ENCODE data around the gene MTLN. TPM values are rescaled to one million over a fixed set of nuclear protein-coding genes. Genes with fewer than 3 reads are reported as not detected.

MTLN gene
- total and polyA plus RNA-seq, 2 experiments from 2014 or later: 42.1 to 78.9 TPM

GRCh38 chr2:110216803-110217202 is 4.5 kb upstream of the MTLN start:
- Histone ChIP-seq H3K36me3 (replicated peaks; ENCODE audit: insufficient read depth, low read depth) (no peaks in the 10 kb centered on the region), H3K27ac (no peak overlapping the region), H3K4me2 (no peak overlapping the region), H3K4me3 (no peak overlapping the region), H4K20me1 (ENCODE audit: insufficient read depth, poor library complexity, severe bottlenecking) (no peaks in the 10 kb centered on the region), H3K9me2 (replicated peaks; ENCODE audit: insufficient read depth) (no peaks in the 10 kb centered on the region), H3K4me1 (ENCODE audit: insufficient read depth) (no peaks in the 10 kb centered on the region), H3K27me3 (peaks cover 5% of the 10 kb centered on the region), H3K79me2 (peaks cover 2% of the 10 kb centered on the region), H3K9me3 (ENCODE audit: low read depth) (no peaks in the 10 kb centered on the region), H2AFZ (no peak overlapping the region)
- TF ChIP-seq CTCF (IDR thresholded peaks at IDR 0.05; ENCODE audit: poor library complexity): no peak
- no peak for TF ChIP-seq EZH2 (IDR thresholded peaks at IDR 0.05; ENCODE audit: borderline replicate concordance)
- no peak for TF ChIP-seq EZH2phosphoT487 (IDR thresholded peaks at IDR 0.05; ENCODE audit: low read depth, severe bottlenecking, unreplicated experiment)
- DNase-seq (ENCODE audit: low spot score): no peak

GRCh38 chr2:110216199-110216598 is 3.9 kb upstream of the MTLN start:
- TF ChIP-seq EZH2 (IDR thresholded peaks at IDR 0.05; ENCODE audit: borderline replicate concordance) (no peak), EZH2phosphoT487 (IDR thresholded peaks at IDR 0.05; ENCODE audit: low read depth, severe bottlenecking, unreplicated experiment) (no peak), CTCF (IDR thresholded peaks at IDR 0.05; ENCODE audit: poor library complexity) (no peak)
- DNase-seq (ENCODE audit: low spot score): no peak
- no peaks in the 10 kb centered on the region for H4K20me1 ChIP-seq (ENCODE audit: insufficient read depth, poor library complexity, severe bottlenecking)
- H3K27ac ChIP-seq: no peak overlapping the region
- H3K4me2 ChIP-seq: no peak overlapping the region
- peaks cover 5% of the 10 kb centered on the region for H3K4me1 ChIP-seq (ENCODE audit: insufficient read depth)
- no peaks in the 10 kb centered on the region for H3K9me3 ChIP-seq (ENCODE audit: low read depth)
- H3K79me2 ChIP-seq: peaks cover 8% of the 10 kb centered on the region
- 63% methylated on average over 3 of the region's 3 CpGs for WGBS (ENCODE audit: low lambda C conversion rate, missing lambda C conversion rate)
- no peak overlapping the region for H2AFZ ChIP-seq
- no peak overlapping the region for H3K4me3 ChIP-seq
- peaks cover 5% of the 10 kb centered on the region for H3K27me3 ChIP-seq
- H3K9me2 ChIP-seq (replicated peaks; ENCODE audit: insufficient read depth): no peaks in the 10 kb centered on the region
- H3K36me3 ChIP-seq (replicated peaks; ENCODE audit: insufficient read depth, low read depth): no peaks in the 10 kb centered on the region

DNA sequence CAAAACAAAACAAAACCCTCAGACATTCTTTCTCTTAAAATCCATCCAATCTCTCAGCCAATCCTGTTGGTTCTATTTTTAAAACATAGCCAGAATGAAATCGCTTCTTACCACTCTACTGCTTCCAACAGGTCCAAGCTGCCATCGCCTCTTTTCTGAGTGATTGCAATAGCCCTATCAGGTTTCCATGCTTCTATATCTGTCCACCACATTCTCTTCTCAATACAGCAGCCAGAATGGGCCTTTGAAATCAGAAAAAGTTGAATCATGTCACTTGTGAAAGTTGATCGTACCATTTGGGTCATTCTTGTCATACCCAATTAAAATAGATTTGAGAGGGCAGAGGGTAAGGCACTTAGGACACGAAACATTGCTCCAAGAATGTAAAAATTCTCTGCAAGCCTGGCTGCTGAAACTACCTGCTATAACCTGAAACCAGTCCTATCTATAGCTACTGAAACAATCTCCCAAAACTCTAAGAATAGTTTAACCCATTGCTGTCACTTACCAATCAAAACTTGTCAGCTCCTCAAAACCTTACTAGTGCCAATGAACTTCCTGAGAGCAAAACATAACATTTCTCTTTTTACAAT is 3.3 kb upstream of the MTLN start:
- H3K79me2 ChIP-seq: peaks cover 9% of the 10 kb centered on the region
- H3K9me3 ChIP-seq (ENCODE audit: low read depth): no peaks in the 10 kb centered on the region
- no peak overlapping the region for H2AFZ ChIP-seq
- H3K9me2 ChIP-seq (replicated peaks; ENCODE audit: insufficient read depth): no peaks in the 10 kb centered on the region
- H3K4me2 ChIP-seq: no peak overlapping the region
- no peak overlapping the region for H3K27ac ChIP-seq
- TF ChIP-seq EZH2 (IDR thresholded peaks at IDR 0.05; ENCODE audit: borderline replicate concordance): no peak
- TF ChIP-seq EZH2phosphoT487 (IDR thresholded peaks at IDR 0.05; ENCODE audit: low read depth, severe bottlenecking, unreplicated experiment): no peak
- TF ChIP-seq CTCF (IDR thresholded peaks at IDR 0.05; ENCODE audit: poor library complexity): no peak
- no peaks in the 10 kb centered on the region for H3K36me3 ChIP-seq (replicated peaks; ENCODE audit: insufficient read depth, low read depth)
- DNase-seq (ENCODE audit: low spot score): no peak
- no peak overlapping the region for H3K4me3 ChIP-seq
- 88% methylated on average over 4 of the region's 4 CpGs for WGBS (ENCODE audit: low lambda C conversion rate, missing lambda C conversion rate)
- H3K27me3 ChIP-seq: peaks cover 5% of the 10 kb centered on the region
- H3K4me1 ChIP-seq (ENCODE audit: insufficient read depth): peaks cover 9% of the 10 kb centered on the region
- no peaks in the 10 kb centered on the region for H4K20me1 ChIP-seq (ENCODE audit: insufficient read depth, poor library complexity, severe bottlenecking)

Data from hepatocyte (in vitro differentiated cells).